Type B pancreatic cell (in vitro differentiated cells): ENCODE data around the gene ABCA10. TPM values are rescaled to one million over a fixed set of nuclear protein-coding genes. Genes with fewer than 3 reads are reported as not detected.

Experiments used
- DNase-seq: peaks from one replicate; pipeline ENCODE4 v3.0.0; 2021; ENCODE audit warnings: mixed read lengths; ENCODE audit not compliant: unreplicated experiment; ENCODE audit errors: extremely low spot score
- H3K27ac Mint-ChIP-seq: 2 replicates; pipeline ENCODE4 v1.8.0; 2021; ENCODE audit warnings: mild to moderate bottlenecking, mixed read lengths
- H3K27me3 Mint-ChIP-seq: 2 replicates; pipeline ENCODE4 v1.8.0; 2021; ENCODE audit warnings: mixed read lengths
- H3K36me3 Mint-ChIP-seq: 2 replicates; pipeline ENCODE4 v1.8.0; 2021; ENCODE audit warnings: mixed read lengths
- H3K4me1 Mint-ChIP-seq: one replicate; pipeline ENCODE4 v1.8.0; 2021; ENCODE audit warnings: mixed read lengths; ENCODE audit not compliant: unreplicated experiment
- H3K4me3 Mint-ChIP-seq: 2 replicates; pipeline ENCODE4 v1.8.0; 2021; ENCODE audit warnings: mild to moderate bottlenecking, mixed read lengths
- H3K9me3 Mint-ChIP-seq: 2 replicates; pipeline ENCODE4 v1.8.0; 2021; ENCODE audit warnings: mixed read lengths
- total RNA-seq: library from RNA; stranded (reverse); gene quantifications from 2 replicates; pipeline ENCODE4 v1.2.1, GENCODE V29; 2021; ENCODE audit warnings: low replicate concordance
- TF ChIP-seq, protein P1 (sequence below): fragments of 200-600 bp; sonication (generic); conservative IDR thresholded peaks from 2 replicates; pipeline ENCODE4 v1.5.0; 2021; ENCODE audit warnings: antibody characterized with exemption, mild to moderate bottlenecking

Gene ABCA10
- total RNA-seq, 1 donor from 2014 or later = 1.2 TPM

DNA sequence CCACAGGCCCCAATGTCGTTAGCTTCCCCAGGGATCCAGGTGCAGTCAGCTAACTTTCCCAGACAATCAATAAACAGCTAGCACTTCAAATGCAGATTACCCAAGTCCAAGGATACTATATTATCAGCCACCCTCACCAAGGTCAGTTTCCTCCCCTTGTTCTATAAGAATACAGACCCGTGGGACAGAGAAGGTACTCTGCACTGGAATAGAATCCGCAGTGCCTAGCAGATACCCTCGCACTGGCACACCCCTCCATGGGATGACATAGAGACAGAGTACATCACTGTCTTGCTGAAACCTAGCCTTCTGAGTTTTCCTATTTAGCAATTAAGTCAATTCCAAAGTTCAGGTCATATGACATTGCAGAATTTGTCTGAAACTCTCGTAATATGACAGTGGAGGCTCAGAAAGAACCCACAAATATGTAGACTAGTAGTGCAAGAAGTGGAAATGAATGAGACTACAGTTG, 40.0 kb upstream of the ABCA10 start:
- H3K9me3 Mint-ChIP-seq = no peaks in the 10 kb centered on the region
- TF ChIP-seq, protein P1, sequence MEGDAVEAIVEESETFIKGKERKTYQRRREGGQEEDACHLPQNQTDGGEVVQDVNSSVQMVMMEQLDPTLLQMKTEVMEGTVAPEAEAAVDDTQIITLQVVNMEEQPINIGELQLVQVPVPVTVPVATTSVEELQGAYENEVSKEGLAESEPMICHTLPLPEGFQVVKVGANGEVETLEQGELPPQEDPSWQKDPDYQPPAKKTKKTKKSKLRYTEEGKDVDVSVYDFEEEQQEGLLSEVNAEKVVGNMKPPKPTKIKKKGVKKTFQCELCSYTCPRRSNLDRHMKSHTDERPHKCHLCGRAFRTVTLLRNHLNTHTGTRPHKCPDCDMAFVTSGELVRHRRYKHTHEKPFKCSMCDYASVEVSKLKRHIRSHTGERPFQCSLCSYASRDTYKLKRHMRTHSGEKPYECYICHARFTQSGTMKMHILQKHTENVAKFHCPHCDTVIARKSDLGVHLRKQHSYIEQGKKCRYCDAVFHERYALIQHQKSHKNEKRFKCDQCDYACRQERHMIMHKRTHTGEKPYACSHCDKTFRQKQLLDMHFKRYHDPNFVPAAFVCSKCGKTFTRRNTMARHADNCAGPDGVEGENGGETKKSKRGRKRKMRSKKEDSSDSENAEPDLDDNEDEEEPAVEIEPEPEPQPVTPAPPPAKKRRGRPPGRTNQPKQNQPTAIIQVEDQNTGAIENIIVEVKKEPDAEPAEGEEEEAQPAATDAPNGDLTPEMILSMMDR = no peak
- peaks cover 3% of the 10 kb centered on the region for H3K36me3 Mint-ChIP-seq
- no peak for DNase-seq
- H3K4me3 Mint-ChIP-seq = no peak overlapping the region
- peaks cover 4% of the 10 kb centered on the region for H3K4me1 Mint-ChIP-seq
- no peaks in the 10 kb centered on the region for H3K27me3 Mint-ChIP-seq
- H3K27ac Mint-ChIP-seq = no peak overlapping the region

DNA sequence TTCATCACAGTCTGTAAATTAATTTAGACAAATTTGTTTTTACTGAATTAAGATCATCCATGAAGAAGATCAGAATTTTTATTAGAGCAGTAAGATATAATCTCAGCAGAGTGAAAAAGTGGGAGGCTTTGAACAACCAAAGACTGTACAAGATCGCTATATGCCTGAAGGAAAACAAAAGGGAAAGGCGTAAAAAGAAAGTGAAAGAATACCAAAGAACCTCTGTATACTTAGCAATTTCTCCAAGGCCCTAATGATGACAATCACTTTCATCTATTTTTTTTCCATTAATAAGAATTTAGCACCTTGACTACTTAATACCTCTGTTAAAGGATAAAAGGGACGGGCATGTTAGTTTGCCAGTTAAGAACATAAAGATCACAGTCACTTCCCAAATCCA, 38.6 kb upstream of the ABCA10 start:
- no peak overlapping the region for H3K4me3 Mint-ChIP-seq
- H3K9me3 Mint-ChIP-seq = no peaks in the 10 kb centered on the region
- H3K36me3 Mint-ChIP-seq = peaks cover 3% of the 10 kb centered on the region
- no peak overlapping the region for H3K27ac Mint-ChIP-seq
- TF ChIP-seq, protein P1 = no peak
- no peaks in the 10 kb centered on the region for H3K27me3 Mint-ChIP-seq
- DNase-seq = no peak
- peaks cover 4% of the 10 kb centered on the region for H3K4me1 Mint-ChIP-seq

DNA sequence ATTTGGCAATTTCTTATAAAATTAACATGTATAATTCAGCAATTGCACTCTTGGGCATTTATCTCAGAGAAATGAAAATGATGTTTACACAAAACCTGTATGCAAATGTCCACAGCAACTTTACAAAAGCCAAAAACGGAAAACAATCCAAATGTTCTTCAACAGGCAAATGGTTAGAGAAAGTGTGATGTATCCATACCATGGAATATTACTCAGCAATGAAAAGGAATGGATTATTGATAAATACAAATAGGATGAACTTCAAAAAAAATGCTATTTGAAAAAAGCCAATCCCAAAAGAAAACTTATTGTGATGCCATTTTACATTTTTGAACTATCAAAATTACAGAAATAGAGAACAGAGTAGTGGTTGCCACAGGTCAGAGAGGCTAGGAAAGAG, 37.2 kb upstream of the ABCA10 start:
- Mint-ChIP-seq H3K27ac (no peak overlapping the region), H3K9me3 (no peaks in the 10 kb centered on the region), H3K27me3 (no peaks in the 10 kb centered on the region), H3K4me1 (peaks cover 4% of the 10 kb centered on the region), H3K36me3 (peaks cover 3% of the 10 kb centered on the region), H3K4me3 (no peak overlapping the region)
- TF ChIP-seq, protein P1 = no peak
- DNase-seq = no peak

DNA sequence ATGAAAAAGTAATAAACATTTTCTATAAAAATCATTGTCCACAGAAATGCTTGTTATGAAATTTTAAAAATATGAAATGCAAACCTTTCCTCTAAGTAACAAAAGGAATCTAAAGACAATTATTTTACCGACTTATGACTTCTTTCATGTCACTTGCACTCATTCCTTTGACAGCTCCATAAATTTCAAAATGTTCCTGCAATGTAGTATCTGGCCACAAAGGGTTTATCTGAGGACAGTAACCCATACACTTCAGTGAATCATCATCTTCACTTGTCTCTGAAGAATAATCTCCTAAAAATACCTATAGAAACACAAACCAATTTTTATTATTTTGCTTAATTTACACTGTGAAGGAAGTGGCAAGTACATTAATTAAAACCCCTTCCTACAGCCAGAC, 25.6 kb upstream of the ABCA10 start:
- Mint-ChIP-seq H3K27me3 (no peaks in the 10 kb centered on the region), H3K9me3 (no peaks in the 10 kb centered on the region), H3K36me3 (no peaks in the 10 kb centered on the region), H3K27ac (no peak overlapping the region), H3K4me3 (no peak overlapping the region), H3K4me1 (no peaks in the 10 kb centered on the region)
- TF ChIP-seq, protein P1 = no peak
- DNase-seq = no peak

DNA sequence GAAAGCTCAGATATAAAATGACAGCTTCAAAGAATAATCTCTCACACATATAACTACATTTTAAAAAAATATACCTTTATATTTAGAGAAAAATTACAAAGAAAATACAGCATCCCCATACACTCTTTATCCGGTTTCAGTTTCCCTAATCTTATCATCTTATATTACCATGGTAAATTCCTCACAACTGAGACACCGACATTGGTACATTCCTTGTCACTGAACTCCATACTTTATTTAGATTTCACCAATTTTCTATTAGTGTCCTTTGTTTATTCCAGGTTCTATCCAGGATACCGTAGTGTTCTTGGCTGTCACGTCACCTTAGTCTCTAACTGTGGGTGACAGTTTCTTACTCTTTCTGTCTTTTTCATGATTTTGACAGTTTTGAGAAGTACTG, 22.0 kb upstream of the ABCA10 start:
- Mint-ChIP-seq H3K4me1 (no peaks in the 10 kb centered on the region), H3K9me3 (no peaks in the 10 kb centered on the region), H3K27me3 (no peaks in the 10 kb centered on the region), H3K36me3 (no peaks in the 10 kb centered on the region), H3K27ac (no peak overlapping the region), H3K4me3 (no peak overlapping the region)
- no peak for DNase-seq
- TF ChIP-seq, protein P1 = no peak
